KOPT-K1 (cell line): ENCODE results near the gene ARHGAP8.
"Not testable (repeated sequence)": the region's sequence is repeated elsewhere in the genome, so short reads cannot be mapped to it uniquely, and the experiment has no call there.

Source experiments
- H3K27ac ChIP-seq: fragments of 200-600 bp; sonication (generic); 2 replicates; pipeline ENCODE4 v1.5.1; 2016; ENCODE audit warnings: antibody characterized with exemption, mild to moderate bottlenecking, low read depth, low read length; ENCODE audit not compliant: poor library complexity, severe bottlenecking
- H3K36me3 ChIP-seq: fragments of 200-600 bp; sonication (generic); 2 replicates; pipeline ENCODE4 v1.5.1; 2017; ENCODE audit warnings: antibody characterized with exemption, mild to moderate bottlenecking, low read length, moderate library complexity; ENCODE audit not compliant: insufficient read depth
- H3K9me3 ChIP-seq: fragments of 200-600 bp; sonication (generic); 2 replicates; pipeline ENCODE4 v1.5.1; 2017; ENCODE audit warnings: antibody characterized with exemption, low read length, mild to moderate bottlenecking; ENCODE audit not compliant: insufficient read depth, poor library complexity, severe bottlenecking

The ARHGAP8 gene

GRCh38 chr22:44847380-44847779, 95.0 kb downstream of the ARHGAP8 start:
- Histone ChIP-seq H3K36me3 (no peaks in the 10 kb centered on the region), H3K27ac (no peak overlapping the region), H3K9me3 (no peaks in the 10 kb centered on the region)

- H3K36me3 ChIP-seq: no peaks in the 10 kb centered on the region
- H3K27ac ChIP-seq: no peak overlapping the region
- no peaks in the 10 kb centered on the region for H3K9me3 ChIP-seq
Observed at GRCh38 chr22:44847892-44848291, 95.5 kb downstream of the ARHGAP8 start.

GRCh38 chr22:44848296-44848741, 95.9 kb downstream of the ARHGAP8 start:
- no peaks in the 10 kb centered on the region for H3K36me3 ChIP-seq
- H3K9me3 ChIP-seq: no peaks in the 10 kb centered on the region
- H3K27ac ChIP-seq: no peak overlapping the region

- no peak overlapping the region for H3K27ac ChIP-seq
- H3K36me3 ChIP-seq: no peaks in the 10 kb centered on the region
- no peaks in the 10 kb centered on the region for H3K9me3 ChIP-seq
Observed at GRCh38 chr22:44848791-44849420, 96.5 kb downstream of the ARHGAP8 start.

GRCh38 chr22:44850946-44851345, 98.6 kb downstream of the ARHGAP8 start:
- Histone ChIP-seq H3K9me3 (no peaks in the 10 kb centered on the region), H3K27ac (no peak overlapping the region), H3K36me3 (no peaks in the 10 kb centered on the region)

- H3K27ac ChIP-seq, H3K36me3 ChIP-seq, H3K9me3 ChIP-seq: not testable (repeated sequence)
Observed at GRCh38 chr22:44854641-44855040, 102.3 kb downstream of the ARHGAP8 start.

- H3K27ac ChIP-seq: no peak overlapping the region
- no peaks in the 10 kb centered on the region for H3K36me3 ChIP-seq
- no peaks in the 10 kb centered on the region for H3K9me3 ChIP-seq
Observed at GRCh38 chr22:44855855-44856254, 103.5 kb downstream of the ARHGAP8 start.

- H3K9me3 ChIP-seq, H3K36me3 ChIP-seq, H3K27ac ChIP-seq: not testable (repeated sequence)
Observed at GRCh38 chr22:44858819-44859218, 106.4 kb downstream of the ARHGAP8 start.

- Histone ChIP-seq H3K27ac (no peak overlapping the region), H3K36me3 (no peaks in the 10 kb centered on the region), H3K9me3 (no peaks in the 10 kb centered on the region)
Observed at GRCh38 chr22:44859641-44860040, 107.3 kb downstream of the ARHGAP8 start.

- H3K36me3 ChIP-seq: no peaks in the 10 kb centered on the region
- H3K27ac ChIP-seq: no peak overlapping the region
- no peaks in the 10 kb centered on the region for H3K9me3 ChIP-seq
Observed at GRCh38 chr22:44860311-44860710, 107.9 kb downstream of the ARHGAP8 start.

- H3K9me3 ChIP-seq: no peaks in the 10 kb centered on the region
- H3K36me3 ChIP-seq: no peaks in the 10 kb centered on the region
- no peak overlapping the region for H3K27ac ChIP-seq
Observed at GRCh38 chr22:44861245-44861644, 108.9 kb downstream of the ARHGAP8 start.

- Histone ChIP-seq H3K27ac (no peak overlapping the region), H3K9me3 (no peaks in the 10 kb centered on the region), H3K36me3 (no peaks in the 10 kb centered on the region)
Observed at GRCh38 chr22:44862281-44862680, 109.9 kb downstream of the ARHGAP8 start.

- no peaks in the 10 kb centered on the region for H3K36me3 ChIP-seq
- H3K9me3 ChIP-seq: no peaks in the 10 kb centered on the region
- no peak overlapping the region for H3K27ac ChIP-seq
Observed at GRCh38 chr22:44862981-44863860, 110.8 kb downstream of the ARHGAP8 start.

GRCh38 chr22:44865193-44866057, 113.0 kb downstream of the ARHGAP8 start:
- Histone ChIP-seq H3K9me3 (no peaks in the 10 kb centered on the region), H3K27ac (no peak overlapping the region), H3K36me3 (no peaks in the 10 kb centered on the region)

- Histone ChIP-seq H3K27ac (no peak overlapping the region), H3K9me3 (peaks cover 12% of the 10 kb centered on the region), H3K36me3 (no peaks in the 10 kb centered on the region)
Observed at GRCh38 chr22:44869196-44869595, 116.8 kb downstream of the ARHGAP8 start.
